Activated T-helper 17 cell treated with anti-CD3 and anti-CD28 coated beads, Interleukin-2, amount 50 U/mL, for 72 hours (primary cell): ENCODE measurements around the gene DOCK4. TPM values are rescaled to one million over a fixed set of nuclear protein-coding genes. Genes with fewer than 3 reads are reported as not detected.

Source experiments
- ATAC-seq: fragments of 150-1000 bp; cut with Tn5 transposase; replicated peaks from 2 replicates; pipeline ENCODE4 v1.10.0; 2021; ENCODE audit warnings: mild to moderate bottlenecking, moderate library complexity
- H3K27ac Mint-ChIP-seq: one replicate; pipeline ENCODE4 v1.8.0; 2022; ENCODE audit warnings: mixed read lengths
- H3K27me3 Mint-ChIP-seq: one replicate; pipeline ENCODE4 v1.8.0; 2022; ENCODE audit warnings: mixed read lengths
- H3K36me3 Mint-ChIP-seq: one replicate; pipeline ENCODE4 v1.8.0; 2022; ENCODE audit warnings: low read depth, mild to moderate bottlenecking, mixed read lengths
- H3K4me1 Mint-ChIP-seq: one replicate; pipeline ENCODE4 v1.8.0; 2022; ENCODE audit warnings: mixed read lengths
- H3K4me3 Mint-ChIP-seq: one replicate; pipeline ENCODE4 v1.8.0; 2022; ENCODE audit warnings: mild to moderate bottlenecking, mixed read lengths
- H3K9me3 Mint-ChIP-seq: one replicate; pipeline ENCODE4 v1.8.0; 2022; ENCODE audit warnings: mixed read lengths
- total RNA-seq, 2 donors: library from RNA; stranded (reverse); gene quantifications; one replicate each; pipeline ENCODE4 v1.2.3, GENCODE V29; 2022

Gene DOCK4
- total RNA-seq, 2 donors from 2014 or later, result 0.50 to 1.5 TPM

DNA sequence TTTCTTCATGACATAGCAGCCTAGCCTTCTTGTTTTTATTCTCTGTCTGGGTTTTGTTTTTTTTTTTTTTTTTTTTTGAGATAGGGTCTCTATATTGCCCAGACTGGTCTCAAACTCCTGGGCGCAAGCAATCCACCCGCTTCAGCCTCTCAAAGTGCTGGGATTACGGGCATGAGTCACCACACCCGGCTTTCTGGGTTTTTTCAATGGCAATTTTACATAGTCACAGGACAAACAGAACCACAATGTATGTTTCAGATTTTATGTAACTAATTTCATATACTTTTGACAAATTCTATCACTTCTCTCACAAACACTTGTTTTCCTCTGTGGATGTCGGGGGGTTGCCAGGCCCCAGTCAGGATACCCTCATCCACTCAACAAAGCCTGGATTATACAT is 16.5 kb downstream of the DOCK4 start:
- Mint-ChIP-seq H3K4me3 (no peak overlapping the region), H3K36me3 (no peaks in the 10 kb centered on the region), H3K27me3 (peaks cover 19% of the 10 kb centered on the region), H3K27ac (no peak overlapping the region), H3K9me3 (no peaks in the 10 kb centered on the region), H3K4me1 (no peaks in the 10 kb centered on the region)
- ATAC-seq, result no peak

DNA sequence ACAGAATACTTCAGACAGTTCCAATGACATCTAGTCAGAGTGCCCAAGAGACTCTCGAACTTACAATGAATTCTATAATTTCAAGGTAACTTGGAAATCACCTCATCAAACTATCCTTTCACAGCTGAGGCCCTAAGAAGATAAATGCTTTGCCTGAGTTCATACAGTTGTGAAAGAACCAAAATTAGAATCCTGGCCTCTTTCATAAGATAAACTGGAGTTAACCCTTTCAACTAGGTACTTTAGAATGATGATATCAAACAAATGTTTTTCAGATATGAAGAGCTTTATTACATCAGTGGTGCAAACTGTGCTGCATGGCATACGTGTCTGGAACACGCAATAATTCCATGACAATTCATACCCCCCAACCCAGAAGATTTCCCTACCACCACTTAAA is 17.9 kb downstream of the DOCK4 start:
- Mint-ChIP-seq H3K27me3 (peaks cover 19% of the 10 kb centered on the region), H3K36me3 (no peaks in the 10 kb centered on the region)
- no peak for ATAC-seq

DNA sequence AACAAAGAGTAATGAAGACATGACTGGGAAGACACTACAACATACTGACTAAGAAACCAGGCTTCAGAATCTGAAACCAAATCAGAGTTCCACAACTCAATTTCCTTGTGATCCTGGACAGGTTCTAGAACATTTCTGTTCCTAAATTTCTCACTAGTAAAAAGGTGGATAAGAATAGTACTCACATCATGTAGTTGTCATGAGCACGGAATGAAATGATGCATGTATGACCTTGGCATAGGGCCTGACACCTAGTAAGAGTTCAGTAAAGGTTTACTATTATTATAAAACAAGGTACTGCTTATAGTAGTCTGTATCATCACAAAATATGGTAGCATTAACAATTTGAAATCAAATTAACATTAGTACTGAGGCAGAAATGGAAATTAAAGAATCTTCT is 19.9 kb downstream of the DOCK4 start:
- no peaks in the 10 kb centered on the region for H3K36me3 Mint-ChIP-seq
- peaks cover 22% of the 10 kb centered on the region for H3K27me3 Mint-ChIP-seq
- H3K9me3 Mint-ChIP-seq, result no peaks in the 10 kb centered on the region
- no peak for ATAC-seq
- no peaks in the 10 kb centered on the region for H3K4me1 Mint-ChIP-seq
- H3K27ac Mint-ChIP-seq, result no peak overlapping the region
- no peak overlapping the region for H3K4me3 Mint-ChIP-seq

More for the DNA sequence above, 17.9 kb downstream of the DOCK4 start:
- H3K9me3 Mint-ChIP-seq, result no peaks in the 10 kb centered on the region
- no peak overlapping the region for H3K27ac Mint-ChIP-seq
- no peaks in the 10 kb centered on the region for H3K4me1 Mint-ChIP-seq
- no peak overlapping the region for H3K4me3 Mint-ChIP-seq

DNA sequence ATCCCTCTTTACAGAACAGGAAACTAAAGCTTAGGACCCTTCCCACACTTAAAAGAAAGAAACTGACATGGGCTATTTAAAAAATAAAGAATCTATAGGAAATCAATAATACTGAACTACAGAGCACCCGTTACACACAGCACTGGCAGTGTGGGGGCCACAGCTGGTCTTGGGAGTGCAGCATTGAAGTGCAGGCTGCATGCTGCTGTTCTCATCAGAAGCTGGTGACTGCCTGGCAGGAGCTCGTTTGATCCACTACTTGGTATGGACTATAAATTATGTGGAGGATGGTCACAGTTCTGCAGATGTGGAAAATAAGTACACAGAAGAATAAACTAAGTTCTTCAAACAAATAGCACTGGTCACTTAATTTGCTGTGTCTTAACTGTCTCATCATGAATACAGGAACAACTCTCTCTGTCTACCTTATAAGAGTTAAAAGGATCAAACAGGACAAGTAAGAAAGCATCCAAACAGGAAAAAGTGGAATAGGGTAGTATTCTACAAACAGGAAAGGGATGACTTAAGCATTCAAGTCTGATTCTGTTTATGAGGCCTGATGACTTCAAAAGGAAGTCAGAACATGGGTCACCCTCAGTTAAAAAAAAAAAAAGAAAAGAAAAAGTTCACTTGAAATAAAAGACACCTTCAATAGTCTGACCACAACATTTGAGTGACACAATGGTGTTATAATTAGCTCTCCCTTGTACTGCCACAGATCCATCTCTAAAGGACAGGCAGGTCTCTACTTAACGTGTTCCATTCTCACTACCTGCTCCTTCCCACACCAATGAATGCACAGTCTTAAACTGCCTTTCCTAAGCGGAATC is 21.0 kb downstream of the DOCK4 start:
- no peak overlapping the region for H3K4me3 Mint-ChIP-seq
- no peaks in the 10 kb centered on the region for H3K36me3 Mint-ChIP-seq
- H3K27me3 Mint-ChIP-seq, result peaks cover 18% of the 10 kb centered on the region
- H3K4me1 Mint-ChIP-seq, result no peaks in the 10 kb centered on the region
- ATAC-seq, result no peak
- no peak overlapping the region for H3K27ac Mint-ChIP-seq
- no peaks in the 10 kb centered on the region for H3K9me3 Mint-ChIP-seq

DNA sequence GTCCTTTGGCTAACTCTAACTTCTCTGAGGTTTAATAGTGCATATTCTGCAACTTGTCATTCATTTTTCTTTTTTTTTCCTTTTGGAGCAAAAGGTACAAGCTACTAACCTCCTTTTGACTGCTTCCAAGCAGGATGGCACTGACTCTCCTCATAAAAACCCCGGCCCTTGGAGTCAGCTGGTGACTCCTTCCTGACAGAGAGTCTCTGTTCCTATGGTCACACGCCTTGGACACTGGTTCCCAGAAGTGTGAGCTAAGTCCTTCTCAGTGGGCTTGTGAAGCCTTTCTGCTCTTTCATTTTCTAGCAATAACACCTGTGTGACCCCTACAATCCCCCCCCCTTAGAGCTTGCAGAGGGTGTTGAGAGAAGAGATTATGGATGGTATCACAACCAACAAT is 21.7 kb downstream of the DOCK4 start:
- Mint-ChIP-seq H3K27me3 (peaks cover 20% of the 10 kb centered on the region), H3K36me3 (no peaks in the 10 kb centered on the region), H3K4me1 (no peaks in the 10 kb centered on the region), H3K27ac (no peak overlapping the region), H3K4me3 (no peak overlapping the region), H3K9me3 (no peaks in the 10 kb centered on the region)
- no peak for ATAC-seq

DNA sequence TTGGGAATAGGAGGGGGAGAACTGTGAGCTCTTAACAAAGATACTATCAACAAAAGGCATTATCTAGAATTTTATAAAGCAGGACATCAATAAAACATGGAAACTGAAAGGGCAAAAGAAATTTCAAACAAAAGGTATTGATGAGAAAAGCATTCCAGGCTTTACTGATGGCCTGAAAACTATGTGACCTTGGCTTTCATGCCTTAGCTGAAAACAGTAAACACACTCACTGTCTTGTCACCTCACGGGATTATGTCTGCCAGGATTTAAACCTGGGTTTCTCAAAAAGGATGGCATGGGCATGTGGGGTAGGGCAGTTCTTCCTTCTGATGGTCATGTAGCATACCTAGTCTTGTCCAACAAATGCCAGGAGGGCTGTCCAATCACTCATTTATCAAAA is 22.9 kb downstream of the DOCK4 start:
- no peak overlapping the region for H3K27ac Mint-ChIP-seq
- no peaks in the 10 kb centered on the region for H3K36me3 Mint-ChIP-seq
- no peak for ATAC-seq
- H3K27me3 Mint-ChIP-seq, result peaks cover 23% of the 10 kb centered on the region
- no peaks in the 10 kb centered on the region for H3K4me1 Mint-ChIP-seq
- no peak overlapping the region for H3K4me3 Mint-ChIP-seq
- no peaks in the 10 kb centered on the region for H3K9me3 Mint-ChIP-seq

DNA sequence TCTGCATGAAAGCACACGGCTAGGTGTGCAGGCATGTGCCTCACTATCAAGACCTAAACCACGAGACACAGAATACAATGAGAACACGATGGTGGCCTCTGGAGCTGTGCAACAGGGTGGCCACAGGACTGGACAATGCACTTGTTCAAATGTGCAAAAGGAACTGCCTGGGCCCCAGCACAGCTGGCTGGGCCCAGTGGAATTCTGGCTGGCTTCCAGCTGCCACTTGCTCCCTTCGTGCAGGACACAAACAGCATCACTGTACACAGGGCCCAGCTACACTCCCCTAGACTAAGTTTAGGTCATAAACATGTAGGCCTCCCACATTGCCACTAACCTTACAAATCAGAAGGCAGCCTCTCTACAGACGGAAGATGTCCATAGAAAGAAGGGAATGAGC is 23.4 kb downstream of the DOCK4 start:
- ATAC-seq, result no peak
- H3K4me1 Mint-ChIP-seq, result no peaks in the 10 kb centered on the region
- no peak overlapping the region for H3K4me3 Mint-ChIP-seq
- H3K9me3 Mint-ChIP-seq, result no peaks in the 10 kb centered on the region
- H3K27me3 Mint-ChIP-seq, result peaks cover 28% of the 10 kb centered on the region
- H3K36me3 Mint-ChIP-seq, result no peaks in the 10 kb centered on the region
- no peak overlapping the region for H3K27ac Mint-ChIP-seq

DNA sequence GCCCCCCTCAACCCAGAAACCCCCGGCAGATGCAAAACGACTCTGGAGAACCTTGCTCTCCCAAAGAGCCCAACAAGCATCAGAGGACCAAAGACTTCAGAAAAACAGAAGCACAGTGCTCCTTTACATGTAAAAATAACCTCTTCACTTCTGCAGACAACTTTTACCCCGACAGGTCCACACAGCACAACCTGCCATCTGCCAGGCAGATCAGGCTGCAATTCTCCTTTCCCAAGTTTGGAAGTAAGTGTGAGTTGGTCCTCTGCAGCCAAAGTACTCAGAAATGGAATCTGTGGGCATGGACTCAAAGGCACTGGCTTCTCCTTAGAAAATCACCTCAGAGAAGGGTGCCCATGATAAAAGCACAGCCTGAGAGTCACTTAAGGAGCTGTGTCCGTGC is 26.0 kb downstream of the DOCK4 start:
- no peak for ATAC-seq

DNA sequence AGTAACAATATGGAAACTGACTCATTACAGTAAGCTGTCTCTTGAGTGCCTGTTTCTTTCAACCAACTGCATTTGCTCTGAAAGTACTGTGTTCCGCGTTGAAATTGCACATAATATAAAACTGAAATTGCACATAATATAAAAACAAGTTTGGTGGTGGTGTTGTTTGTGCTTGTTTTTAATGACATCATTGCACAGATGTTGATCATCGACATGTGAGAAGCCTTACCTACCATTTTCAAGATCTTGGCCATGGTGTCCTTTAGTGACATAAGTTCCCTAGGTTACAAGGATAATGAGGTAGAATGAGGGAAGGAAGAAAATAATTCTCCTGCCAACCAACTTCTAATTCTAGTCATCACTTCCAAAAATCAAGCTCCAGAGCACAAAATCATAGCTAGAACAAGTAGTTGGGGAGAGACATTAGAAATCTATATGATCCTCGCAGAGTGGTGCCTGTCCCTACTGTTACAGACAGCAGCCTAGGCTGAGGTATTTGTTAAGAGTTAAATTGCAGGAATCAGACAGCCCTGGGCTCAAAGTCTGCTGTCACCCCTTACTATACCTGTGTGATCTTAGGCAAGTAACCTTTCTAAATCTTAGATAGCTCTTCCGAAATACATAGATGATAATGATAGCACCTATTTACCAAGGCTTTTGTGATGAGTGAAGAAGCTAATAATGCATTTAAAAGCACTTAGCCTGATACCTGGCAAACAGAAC is 29.3 kb downstream of the DOCK4 start:
- no peaks in the 10 kb centered on the region for H3K36me3 Mint-ChIP-seq
- no peaks in the 10 kb centered on the region for H3K4me1 Mint-ChIP-seq
- peaks cover 52% of the 10 kb centered on the region for H3K27me3 Mint-ChIP-seq
- ATAC-seq, result no peak
- no peaks in the 10 kb centered on the region for H3K9me3 Mint-ChIP-seq
- no peak overlapping the region for H3K4me3 Mint-ChIP-seq
- H3K27ac Mint-ChIP-seq, result no peak overlapping the region

More for the DNA sequence above, 26.0 kb downstream of the DOCK4 start:
- H3K36me3 Mint-ChIP-seq, result no peaks in the 10 kb centered on the region
- H3K9me3 Mint-ChIP-seq, result no peaks in the 10 kb centered on the region
- H3K27me3 Mint-ChIP-seq, result peaks cover 45% of the 10 kb centered on the region
- no peak overlapping the region for H3K27ac Mint-ChIP-seq
- H3K4me1 Mint-ChIP-seq, result no peaks in the 10 kb centered on the region
- H3K4me3 Mint-ChIP-seq, result no peak overlapping the region

DNA sequence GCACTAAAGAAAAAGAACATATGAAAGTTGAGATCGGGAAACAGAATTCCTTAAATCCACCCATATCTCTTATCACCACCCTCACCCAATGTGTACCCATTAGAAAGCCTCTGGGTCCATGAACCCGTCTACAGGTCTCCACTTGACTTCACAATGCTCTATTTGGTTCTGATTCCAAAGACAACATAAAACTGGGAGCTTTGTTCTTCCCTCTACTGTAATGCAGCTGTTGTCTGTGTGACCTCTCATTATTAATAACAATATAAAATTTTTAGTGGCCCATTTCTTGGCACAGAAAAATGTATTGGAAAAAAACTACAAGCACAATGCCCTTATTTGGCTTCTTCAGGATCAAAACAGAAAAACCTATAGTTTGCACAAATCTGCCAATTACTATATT is 30.0 kb downstream of the DOCK4 start:
- Mint-ChIP-seq H3K36me3 (no peaks in the 10 kb centered on the region), H3K27me3 (peaks cover 52% of the 10 kb centered on the region), H3K9me3 (no peaks in the 10 kb centered on the region), H3K27ac (no peak overlapping the region), H3K4me1 (no peaks in the 10 kb centered on the region), H3K4me3 (no peak overlapping the region)
- ATAC-seq, result no peak

DNA sequence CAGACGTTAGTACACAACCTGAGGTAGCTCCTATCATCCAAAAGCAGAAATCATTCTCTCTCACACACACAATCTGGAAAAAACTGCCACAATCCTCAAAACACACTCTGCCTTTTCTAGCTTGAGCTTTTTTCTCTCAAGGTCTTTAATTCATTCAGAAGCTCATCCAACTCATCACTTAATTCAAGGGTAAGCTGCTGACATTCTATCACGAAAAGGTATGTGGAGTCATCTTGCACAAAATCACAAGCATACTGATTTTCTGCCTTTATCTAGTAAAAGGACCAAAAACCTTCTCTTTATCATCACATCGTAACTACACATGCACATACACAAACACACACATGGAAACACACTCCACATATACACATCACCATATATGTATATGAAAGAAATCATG is 32.0 kb downstream of the DOCK4 start:
- H3K27me3 Mint-ChIP-seq, result peaks cover 48% of the 10 kb centered on the region
- no peaks in the 10 kb centered on the region for H3K9me3 Mint-ChIP-seq
- no peak overlapping the region for H3K4me3 Mint-ChIP-seq
- no peak for ATAC-seq
- no peaks in the 10 kb centered on the region for H3K4me1 Mint-ChIP-seq
- no peaks in the 10 kb centered on the region for H3K36me3 Mint-ChIP-seq
- H3K27ac Mint-ChIP-seq, result no peak overlapping the region

DNA sequence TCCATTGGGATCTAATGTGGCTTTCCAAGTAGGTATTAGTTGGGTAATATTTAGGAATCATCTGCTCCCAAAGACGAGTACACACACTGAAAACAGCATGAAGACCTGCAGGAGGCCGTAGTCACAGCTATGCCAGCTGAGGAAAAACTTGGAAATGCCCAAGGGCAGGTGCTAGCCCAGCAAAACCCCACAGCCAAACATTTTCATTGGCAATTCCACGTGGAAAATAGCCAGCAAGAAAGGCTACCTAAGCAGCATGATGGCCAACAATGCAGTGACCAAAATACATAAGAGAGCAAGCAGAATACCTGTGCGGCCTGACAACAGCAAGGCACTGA is 32.7 kb downstream of the DOCK4 start:
- ATAC-seq, result no peak
- Mint-ChIP-seq H3K9me3 (no peaks in the 10 kb centered on the region), H3K4me1 (no peaks in the 10 kb centered on the region), H3K4me3 (no peak overlapping the region), H3K27ac (no peak overlapping the region), H3K27me3 (peaks cover 50% of the 10 kb centered on the region), H3K36me3 (no peaks in the 10 kb centered on the region)

DNA sequence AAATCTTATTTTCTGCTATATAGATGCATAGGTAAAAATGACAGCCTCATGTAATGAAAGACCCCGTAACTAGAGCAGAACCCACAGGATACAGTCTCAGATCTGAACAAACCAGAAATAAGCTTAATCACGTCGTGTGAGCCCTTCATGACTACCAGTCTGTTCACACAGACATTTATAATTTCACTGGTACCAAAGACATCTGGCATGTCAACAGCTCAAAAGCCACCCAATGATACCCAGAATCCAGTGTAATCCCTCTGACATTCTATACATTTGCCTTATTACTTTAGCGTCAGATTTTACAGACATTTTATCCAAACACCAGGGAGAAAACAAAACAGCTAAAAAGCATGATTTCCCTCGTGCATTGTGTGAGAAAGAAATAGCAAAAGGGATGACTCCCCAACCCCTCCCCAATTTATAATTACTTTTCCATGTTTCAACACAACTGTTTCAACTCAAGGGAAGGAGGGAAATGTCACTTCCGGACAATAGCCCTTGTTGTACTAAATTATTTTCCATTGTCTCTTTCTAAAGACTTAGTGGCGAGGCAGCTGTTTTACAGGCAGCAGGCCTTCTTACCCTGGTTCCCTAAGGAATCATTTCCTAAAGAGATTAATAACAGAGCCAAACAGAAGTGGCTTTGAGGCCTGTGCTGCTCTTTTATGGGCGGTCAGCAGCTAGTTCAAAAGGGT is 33.2 kb downstream of the DOCK4 start:
- Mint-ChIP-seq H3K36me3 (no peaks in the 10 kb centered on the region), H3K27ac (no peak overlapping the region), H3K27me3 (peaks cover 46% of the 10 kb centered on the region), H3K4me3 (no peak overlapping the region), H3K9me3 (no peaks in the 10 kb centered on the region), H3K4me1 (no peaks in the 10 kb centered on the region)
- no peak for ATAC-seq

DNA sequence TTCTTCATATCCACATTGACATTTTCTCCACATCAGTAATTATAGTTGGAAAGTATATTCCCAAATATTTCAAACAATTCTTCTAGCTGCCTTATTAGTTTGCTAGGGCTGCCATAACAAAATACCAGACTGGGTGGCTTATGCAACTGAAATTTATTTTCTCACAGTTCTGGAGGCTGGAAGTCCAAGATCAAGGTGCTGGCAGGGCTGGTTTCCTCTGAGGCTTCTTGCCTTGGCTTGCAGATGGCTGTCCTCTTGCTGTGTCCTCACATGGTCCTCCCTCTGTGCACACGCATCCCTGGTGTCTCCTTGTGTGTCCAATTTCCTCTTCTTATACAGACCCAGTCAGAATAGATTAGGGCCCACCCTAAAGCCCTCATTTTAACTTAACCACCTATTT is 34.5 kb downstream of the DOCK4 start:
- Mint-ChIP-seq H3K4me3 (no peak overlapping the region), H3K4me1 (no peaks in the 10 kb centered on the region), H3K27ac (no peak overlapping the region), H3K27me3 (peaks cover 37% of the 10 kb centered on the region), H3K36me3 (no peaks in the 10 kb centered on the region), H3K9me3 (no peaks in the 10 kb centered on the region)
- ATAC-seq, result no peak

DNA sequence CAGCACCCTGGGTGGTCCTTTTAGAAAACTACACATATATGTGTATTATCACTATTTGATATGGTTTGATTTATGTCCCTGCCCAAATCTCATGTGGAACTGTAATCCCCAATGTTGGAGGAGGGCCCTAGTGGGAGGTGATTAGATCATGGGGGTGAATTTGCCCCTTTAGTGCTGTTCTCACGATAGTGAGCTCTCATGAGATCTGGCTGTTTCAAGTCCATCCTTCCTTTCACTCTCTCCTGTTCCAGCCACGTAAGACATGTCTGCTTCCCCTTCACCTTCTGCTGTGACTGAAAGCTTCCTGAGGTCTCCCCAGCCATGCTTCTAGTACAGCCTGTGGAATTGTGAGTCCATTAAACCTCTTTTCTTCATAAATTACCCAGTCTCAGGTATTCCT is 37.3 kb downstream of the DOCK4 start:
- Mint-ChIP-seq H3K4me1 (no peaks in the 10 kb centered on the region), H3K9me3 (no peaks in the 10 kb centered on the region), H3K27ac (no peak overlapping the region), H3K36me3 (no peaks in the 10 kb centered on the region), H3K4me3 (no peak overlapping the region), H3K27me3 (peaks cover 19% of the 10 kb centered on the region)
- ATAC-seq, result no peak
